HepG2 (cell line): Measurements from ENCODE around the gene TXNIP. TPM values are rescaled to one million over a fixed set of nuclear protein-coding genes. Genes with fewer than 3 reads are reported as not detected.

ENCODE experiments used
- ATF7 ChIP-seq, 2 experiments: fragments of 450-650 bp in 1 of 2; sonication (generic) in 1 of 2; formaldehyde crosslinking in 1 of 2; IDR thresholded peaks; 2 replicates each; pipeline versions ENCODE4 v1.4.0 to v1.6.1; 2016 to 2020; ENCODE audit warnings: antibody characterized with exemption in 1 of 2, mild to moderate bottlenecking in 1 of 2, missing genetic modification reagents in 1 of 2
- ELF3 ChIP-seq: IDR thresholded peaks from 2 replicates; pipeline ENCODE4 v1.6.1; 2016; ENCODE audit warnings: missing genetic modification reagents, missing compliant biosample characterization
- EP300 ChIP-seq, 3 experiments: sonication (generic) in 1 of 3; formaldehyde crosslinking in 1 of 3; IDR thresholded peaks; 2 replicates each; pipeline versions ENCODE4 v1.5.1 to v1.6.1; 2011 to 2020; ENCODE audit warnings: low read depth in 2 of 3, low read length in 2 of 3, borderline replicate concordance in 1 of 3, improper control_type of control experiment in 1 of 3, mild to moderate bottlenecking in 1 of 3, missing genetic modification reagents in 1 of 3, moderate library complexity in 1 of 3
- FOXC1 ChIP-seq: sonication (generic); formaldehyde crosslinking; IDR thresholded peaks from 2 replicates; pipeline ENCODE4 v1.8.0; 2022; ENCODE audit warnings: mild to moderate bottlenecking, missing genetic modification reagents, borderline replicate concordance
- FOXK2 ChIP-seq: fragments of 450-650 bp; IDR thresholded peaks from 2 replicates; pipeline ENCODE4 v1.6.1; 2016
- FOXO1 ChIP-seq: sonication (generic); formaldehyde crosslinking; IDR thresholded peaks from 2 replicates; pipeline ENCODE4 v1.4.0; 2020; ENCODE audit warnings: missing genetic modification reagents
- HOXD1 ChIP-seq: sonication (generic); formaldehyde crosslinking; IDR thresholded peaks from 2 replicates; pipeline ENCODE4 v1.5.0; 2020; ENCODE audit warnings: missing genetic modification reagents
- LCORL ChIP-seq, 2 experiments: fragments of 450-650 bp in 1 of 2; sonication (generic) in 1 of 2; formaldehyde crosslinking in 1 of 2; IDR thresholded peaks; 2 replicates each; pipeline versions ENCODE4 v1.5.0 to v1.6.1; 2017 to 2020; ENCODE audit warnings: antibody characterized with exemption in 1 of 2, missing genetic modification reagents in 1 of 2
- MIXL1 ChIP-seq: IDR thresholded peaks from 2 replicates; pipeline ENCODE4 v1.6.1; 2016
- PCBP1 ChIP-seq: fragments of 200-400 bp; formaldehyde crosslinking; IDR thresholded peaks from 2 replicates; pipeline ENCODE4 v1.6.1; 2017; ENCODE audit warnings: mild to moderate bottlenecking, low read depth, low read length, borderline replicate concordance
- RNF2 ChIP-seq: fragments of 450-650 bp; conservative IDR thresholded peaks from 2 replicates; pipeline ENCODE4 v1.6.1; 2016; ENCODE audit warnings: low read depth
- RXRB ChIP-seq: IDR thresholded peaks from 2 replicates; pipeline ENCODE4 v1.6.1; 2016; ENCODE audit warnings: borderline replicate concordance, missing genetic modification reagents, missing compliant biosample characterization
- SOX13 ChIP-seq, 3 experiments: fragments of 450-650 bp in 1 of 3; sonication (generic) in 1 of 3; formaldehyde crosslinking in 1 of 3; IDR thresholded peaks in 2 of 3; conservative IDR thresholded peaks in 1 of 3; 2 replicates each; pipeline versions ENCODE4 v1.5.0 to v1.6.1; 2016 to 2020; ENCODE audit warnings: antibody characterized with exemption in 1 of 3, mild to moderate bottlenecking in 1 of 3, missing compliant biosample characterization in 1 of 3, missing genetic modification reagents in 1 of 3, moderate library complexity in 1 of 3
- ZFP62 ChIP-seq: sonication (generic); formaldehyde crosslinking; IDR thresholded peaks from 2 replicates; pipeline ENCODE4 v1.4.0; 2020; ENCODE audit warnings: missing genetic modification reagents
- ZMYM3 ChIP-seq: sonication (generic); formaldehyde crosslinking; IDR thresholded peaks from 2 replicates; pipeline ENCODE4 v1.5.1; 2020; ENCODE audit warnings: mild to moderate bottlenecking, missing genetic modification reagents
- ZNF12 ChIP-seq: sonication (generic); formaldehyde crosslinking; IDR thresholded peaks from 2 replicates; pipeline ENCODE4 v1.5.0; 2020; ENCODE audit warnings: missing genetic modification reagents
- ZNF331 ChIP-seq: sonication (generic); formaldehyde crosslinking; IDR thresholded peaks from 2 replicates; pipeline ENCODE4 v1.4.0; 2020; ENCODE audit warnings: missing genetic modification reagents
- ZNF607 ChIP-seq: sonication (generic); formaldehyde crosslinking; IDR thresholded peaks from 2 replicates; pipeline ENCODE4 v1.5.1; 2020; ENCODE audit warnings: missing genetic modification reagents, mild to moderate bottlenecking, borderline replicate concordance
- ZNF644 ChIP-seq: IDR thresholded peaks from 2 replicates; pipeline ENCODE4 v1.6.1; 2016; ENCODE audit warnings: low read depth
- ZNF766 ChIP-seq: sonication (generic); formaldehyde crosslinking; IDR thresholded peaks from 2 replicates; pipeline ENCODE4 v1.5.0; 2020; ENCODE audit warnings: missing genetic modification reagents, borderline replicate concordance
- polyA plus RNA-seq, 8 experiments: library from polyadenylated mRNA; depleted of rRNA in 3 of 8; stranded (reverse) in 7 of 8; unstranded in 1 of 8; fragments of >200 nt; fragmentation: Illumina TruSeq in 4 of 8; extraction: Trizol in 4 of 8; gene quantifications; 2 replicates each; pipeline versions ENCODE4 v1.2.1 to v1.2.3, GENCODE V29; 2011 to 2016; ENCODE audit warnings: low read depth in 4 of 8, missing spikeins in 1 of 8, mixed read lengths in 1 of 8; ENCODE audit not compliant: insufficient read depth in 1 of 8
- total RNA-seq, 5 experiments: library from RNA; depleted of rRNA; stranded (reverse); fragments of >200 nt; fragmentation: Illumina TruSeq; extraction: Trizol; gene quantifications; 2 replicates each; pipeline ENCODE4 v1.2.3, GENCODE V29; 2016; ENCODE audit warnings: low read depth in 1 of 5
- TF ChIP-seq, protein P1 (sequence below): sonication (generic); formaldehyde crosslinking; IDR thresholded peaks from 2 replicates; pipeline ENCODE4 v1.4.0; 2020; ENCODE audit warnings: missing genetic modification reagents, borderline replicate concordance
- TF ChIP-seq, protein P2 (sequence below): sonication (generic); formaldehyde crosslinking; IDR thresholded peaks from 2 replicates; pipeline ENCODE4 v1.5.1; 2020; ENCODE audit warnings: missing genetic modification reagents, mild to moderate bottlenecking, borderline replicate concordance
- TF ChIP-seq, protein P3 (sequence below): sonication (generic); formaldehyde crosslinking; IDR thresholded peaks from 2 replicates; pipeline ENCODE4 v1.4.0; 2020; ENCODE audit warnings: missing genetic modification reagents, borderline replicate concordance

Gene TXNIP
- total and polyA plus RNA-seq, 2 of the 13 experiments (the other 11 are each of a cell fraction or from before 2014, with no cell fraction given), result 24.4 to 237 TPM

DNA sequence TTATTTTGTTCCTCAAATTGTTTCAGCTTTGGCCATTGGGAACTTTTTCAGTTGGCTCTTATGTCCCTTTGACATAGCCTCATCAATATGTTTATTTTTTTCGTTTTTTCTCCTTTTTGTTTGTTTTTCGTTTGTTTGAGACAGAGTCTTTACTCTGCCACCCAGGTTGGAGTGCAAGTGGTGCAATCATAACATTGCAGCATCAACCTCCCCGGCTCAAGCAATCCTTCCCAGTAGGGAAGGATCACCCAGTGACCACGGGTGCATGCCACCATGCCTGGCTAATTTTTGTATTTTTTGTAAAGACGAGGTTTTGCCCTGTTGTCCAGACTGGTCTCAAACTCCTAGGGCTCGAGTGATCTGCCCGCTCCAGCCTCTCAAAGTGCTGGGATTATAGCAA, 23.8 kb downstream of the TXNIP start (continued):
- TF ChIP-seq ATF7 (IDR thresholded peaks at IDR 0.05) (peak; percentile 15; the same call in 1 of the 2 replicates), ATF7 (CRISPR knock-in tag; IDR thresholded peaks at IDR 0.05) (no peak), ZNF12 (0 out of 2 replicates have a peak, but pooled peaks have one; percentile 12), ELF3 (CRISPR knock-in tag) (peak; percentile 30; the same call in 1 of the 2 replicates), HOXD1 (CRISPR knock-in tag) (0 out of 2 replicates have a peak, but pooled peaks have one; percentile 40), RXRB (CRISPR knock-in tag) (peak; percentile 62), MIXL1 (CRISPR knock-in tag) (0 out of 2 replicates have a peak, but pooled peaks have one; percentile 29), ZMYM3 (peak; percentile 15; the same call in 1 of the 2 replicates), FOXC1 (CRISPR knock-in tag) (no peak), ZNF607 (CRISPR knock-in tag) (no peak), ZNF644 (CRISPR knock-in tag) (peak; percentile 88), ZFP62 (CRISPR knock-in tag) (no peak), RNF2 (no peak), EP300 (IDR thresholded peaks at IDR 0.05; ENCODE audit: low read depth in 2 of 2, low read length in 2 of 2) (peak in 1 of 2 experiments; percentile 66; a peak in 2 of 4 replicates), EP300 (CRISPR knock-in tag; IDR thresholded peaks at IDR 0.05; ENCODE audit: borderline replicate concordance) (peak; percentile 54; the same call in 1 of the 2 replicates), LCORL (IDR thresholded peaks at IDR 0.05) (no peak), LCORL (CRISPR knock-in tag; IDR thresholded peaks at IDR 0.05) (peak; percentile 52; the same call in 1 of the 2 replicates), FOXO1 (peak; percentile 60), ZNF766 (CRISPR knock-in tag) (no peak), FOXK2 (0 out of 2 replicates have a peak, but pooled peaks have one; percentile 9), SOX13 (IDR thresholded peaks at IDR 0.05) (no peak), SOX13 (CRISPR knock-in tag; conservative IDR thresholded peaks at IDR 0.05 in 1 of 2, IDR thresholded peaks at IDR 0.05 in 1 of 2) (peak in 1 of 2 experiments; percentile 73; a peak in 1 of 4 replicates), PCBP1 (no peak), ZNF331 (CRISPR knock-in tag) (peak; percentile 31; the same call in 1 of the 2 replicates)
- TF ChIP-seq, protein P1, sequence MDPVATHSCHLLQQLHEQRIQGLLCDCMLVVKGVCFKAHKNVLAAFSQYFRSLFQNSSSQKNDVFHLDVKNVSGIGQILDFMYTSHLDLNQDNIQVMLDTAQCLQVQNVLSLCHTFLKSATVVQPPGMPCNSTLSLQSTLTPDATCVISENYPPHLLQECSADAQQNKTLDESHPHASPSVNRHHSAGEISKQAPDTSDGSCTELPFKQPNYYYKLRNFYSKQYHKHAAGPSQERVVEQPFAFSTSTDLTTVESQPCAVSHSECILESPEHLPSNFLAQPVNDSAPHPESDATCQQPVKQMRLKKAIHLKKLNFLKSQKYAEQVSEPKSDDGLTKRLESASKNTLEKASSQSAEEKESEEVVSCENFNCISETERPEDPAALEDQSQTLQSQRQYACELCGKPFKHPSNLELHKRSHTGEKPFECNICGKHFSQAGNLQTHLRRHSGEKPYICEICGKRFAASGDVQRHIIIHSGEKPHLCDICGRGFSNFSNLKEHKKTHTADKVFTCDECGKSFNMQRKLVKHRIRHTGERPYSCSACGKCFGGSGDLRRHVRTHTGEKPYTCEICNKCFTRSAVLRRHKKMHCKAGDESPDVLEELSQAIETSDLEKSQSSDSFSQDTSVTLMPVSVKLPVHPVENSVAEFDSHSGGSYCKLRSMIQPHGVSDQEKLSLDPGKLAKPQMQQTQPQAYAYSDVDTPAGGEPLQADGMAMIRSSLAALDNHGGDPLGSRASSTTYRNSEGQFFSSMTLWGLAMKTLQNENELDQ (CRISPR knock-in tag), result no peak
- TF ChIP-seq, protein P2, sequence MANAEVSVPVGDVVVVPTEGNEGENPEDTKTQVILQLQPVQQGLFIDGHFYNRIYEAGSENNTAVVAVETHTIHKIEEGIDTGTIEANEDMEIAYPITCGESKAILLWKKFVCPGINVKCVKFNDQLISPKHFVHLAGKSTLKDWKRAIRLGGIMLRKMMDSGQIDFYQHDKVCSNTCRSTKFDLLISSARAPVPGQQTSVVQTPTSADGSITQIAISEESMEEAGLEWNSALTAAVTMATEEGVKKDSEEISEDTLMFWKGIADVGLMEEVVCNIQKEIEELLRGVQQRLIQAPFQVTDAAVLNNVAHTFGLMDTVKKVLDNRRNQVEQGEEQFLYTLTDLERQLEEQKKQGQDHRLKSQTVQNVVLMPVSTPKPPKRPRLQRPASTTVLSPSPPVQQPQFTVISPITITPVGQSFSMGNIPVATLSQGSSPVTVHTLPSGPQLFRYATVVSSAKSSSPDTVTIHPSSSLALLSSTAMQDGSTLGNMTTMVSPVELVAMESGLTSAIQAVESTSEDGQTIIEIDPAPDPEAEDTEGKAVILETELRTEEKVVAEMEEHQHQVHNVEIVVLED (CRISPR knock-in tag), result no peak
- TF ChIP-seq, protein P3, sequence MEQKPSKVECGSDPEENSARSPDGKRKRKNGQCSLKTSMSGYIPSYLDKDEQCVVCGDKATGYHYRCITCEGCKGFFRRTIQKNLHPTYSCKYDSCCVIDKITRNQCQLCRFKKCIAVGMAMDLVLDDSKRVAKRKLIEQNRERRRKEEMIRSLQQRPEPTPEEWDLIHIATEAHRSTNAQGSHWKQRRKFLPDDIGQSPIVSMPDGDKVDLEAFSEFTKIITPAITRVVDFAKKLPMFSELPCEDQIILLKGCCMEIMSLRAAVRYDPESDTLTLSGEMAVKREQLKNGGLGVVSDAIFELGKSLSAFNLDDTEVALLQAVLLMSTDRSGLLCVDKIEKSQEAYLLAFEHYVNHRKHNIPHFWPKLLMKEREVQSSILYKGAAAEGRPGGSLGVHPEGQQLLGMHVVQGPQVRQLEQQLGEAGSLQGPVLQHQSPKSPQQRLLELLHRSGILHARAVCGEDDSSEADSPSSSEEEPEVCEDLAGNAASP (CRISPR knock-in tag), result 0 out of 2 replicates have a peak, but pooled peaks have one; percentile 24
